ENCODE results near the gene WNT2B. TPM values are rescaled to one million over a fixed set of nuclear protein-coding genes. Genes with fewer than 3 reads are reported as not detected.
A peak's percentile ranks its signal among the peaks of the same experiment; 100 is the strongest.
"Not testable (repeated sequence)": the region's sequence is repeated elsewhere in the genome, so short reads cannot be mapped to it uniquely, and the experiment has no call there.

Gene WNT2B
- total RNA-seq, 1 experiment from 2014 or later: 0.68 TPM

- Histone ChIP-seq H3K4me1 (ENCODE audit: insufficient read depth, low read length) (no peaks in the 10 kb centered on the region; the same call in 1 of the 2 replicates), H3K9ac (ENCODE audit: extremely low read depth, insufficient read length, low read length) (no peak overlapping the region), H3K14ac (ENCODE audit: insufficient read depth, low read length) (no peak overlapping the region), H2BK120ac (ENCODE audit: low read depth, low read length, poor library complexity, severe bottlenecking) (no peak overlapping the region), H2AFZ (ENCODE audit: low read length) (peak overlapping the region; percentile 23), H4K91ac (ENCODE audit: insufficient read length, low read depth, low read length) (no peak overlapping the region), H2BK5ac (ENCODE audit: insufficient read length, low read length) (no peak overlapping the region), H3K4me2 (ENCODE audit: insufficient read depth, insufficient read length, low read length) (peak overlapping the region; percentile 11), H4K8ac (replicated peaks; ENCODE audit: insufficient read length, low read depth, low read length) (no peak overlapping the region), H3K27ac (ENCODE audit: insufficient read length, low read depth, low read length) (no peak overlapping the region), H4K5ac (ENCODE audit: insufficient read length, low read depth, low read length) (no peak overlapping the region), H3K23me2 (ENCODE audit: insufficient read length, low read depth, low read length, poor library complexity, severe bottlenecking) (no peaks in the 10 kb centered on the region), H3K79me1 (ENCODE audit: insufficient read depth, low read depth, low read length, poor library complexity, severe bottlenecking) (no peaks in the 10 kb centered on the region), H2BK12ac (ENCODE audit: insufficient read length, low read depth, low read length) (no peak overlapping the region), H3T11ph (ENCODE audit: low read length) (no peak overlapping the region), H2BK15ac (ENCODE audit: low read depth, low read length) (no peak overlapping the region), H2AK5ac (ENCODE audit: insufficient read length, low read length) (no peak overlapping the region), H4K20me1 (ENCODE audit: control insufficient read depth, insufficient read depth, insufficient read length) (peaks cover 2% of the 10 kb centered on the region), H3K9me3 (ENCODE audit: control insufficient read depth, low read depth, low read length) (no peaks in the 10 kb centered on the region), H3K79me2 (ENCODE audit: insufficient read depth, low read length) (no peaks in the 10 kb centered on the region), H2BK20ac (ENCODE audit: low read depth, low read length, poor library complexity, severe bottlenecking) (no peak overlapping the region), H3K27me3 (ENCODE audit: insufficient read depth, low read length) (peaks cover 2% of the 10 kb centered on the region; the same call in 1 of the 2 replicates), H3K18ac (ENCODE audit: insufficient read length, low read depth, low read length) (no peak overlapping the region), H3K4ac (ENCODE audit: low read depth, low read length) (no peak overlapping the region), H3K56ac (ENCODE audit: insufficient read length, low read depth, low read length) (no peak overlapping the region), H3K23ac (ENCODE audit: insufficient read length, low read depth, low read length) (no peak overlapping the region)
- H3K4me3 Mint-ChIP-seq: peak overlapping the region; percentile 45 to 69; a peak in 4 of 5 replicates
- H3K9me3 Mint-ChIP-seq: no peaks in the 10 kb centered on the region
- H3K27me3 Mint-ChIP-seq (ENCODE audit: low read depth): peaks cover 14% of the 10 kb centered on the region
- peak overlapping the region in 1 of 3 experiments; percentile 24; a peak in 2 of 7 replicates for H3K27ac Mint-ChIP-seq
- no peaks in the 10 kb centered on the region for H3K36me3 Mint-ChIP-seq (ENCODE audit: insufficient read depth in 1 of 3, low read depth in 3 of 3)
- DNase-seq: peak; percentile 96
- peaks cover 32 to 33% of the 10 kb centered on the region in 2 experiments for H3K4me1 Mint-ChIP-seq
- peak; percentile 89 for TF ChIP-seq CTCF (conservative IDR thresholded peaks at IDR 0.05)
- no CpG with 5 or more reads among the region's 31 CpGs for WGBS (ENCODE audit: extremely low coverage, insufficient read length, low lambda C conversion rate)
Measured at GRCh38 chr1:112466078-112466660, 42.6 kb upstream of the WNT2B start.

DNA sequence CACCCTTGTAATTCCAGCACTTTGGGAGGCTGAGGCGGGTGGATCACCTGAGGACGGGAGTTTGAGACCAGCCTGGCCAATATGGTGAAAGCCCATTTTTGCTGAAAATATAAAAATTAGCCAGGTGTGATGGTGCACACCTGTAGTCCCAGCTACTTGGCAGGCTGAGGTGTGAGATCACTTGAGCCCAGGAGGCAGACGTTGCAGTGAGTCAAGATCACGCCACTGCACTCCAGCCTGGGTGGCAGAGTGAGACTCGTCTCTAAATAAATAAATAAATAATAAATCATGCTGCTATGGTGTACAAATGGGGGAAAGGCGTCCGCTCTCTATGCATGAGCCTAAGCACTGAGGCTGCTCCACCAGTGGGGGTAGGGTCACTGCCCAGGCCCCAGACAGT lies 38.4 kb upstream of the WNT2B start:
- not testable (repeated sequence) for H3K56ac ChIP-seq (ENCODE audit: insufficient read length, low read depth, low read length); H3K79me1 ChIP-seq (ENCODE audit: insufficient read depth, low read depth, low read length, poor library complexity, severe bottlenecking); H3K36me3 Mint-ChIP-seq (ENCODE audit: insufficient read depth in 1 of 3, low read depth in 3 of 3)

More for the DNA sequence above, 38.4 kb upstream of the WNT2B start:
- not testable (repeated sequence) for H3T11ph ChIP-seq (ENCODE audit: low read length); H4K5ac ChIP-seq (ENCODE audit: insufficient read length, low read depth, low read length); H3K23me2 ChIP-seq (ENCODE audit: insufficient read length, low read depth, low read length, poor library complexity, severe bottlenecking); H3K9ac ChIP-seq (ENCODE audit: extremely low read depth, insufficient read length, low read length); H3K4ac ChIP-seq (ENCODE audit: low read depth, low read length); H2AK5ac ChIP-seq (ENCODE audit: insufficient read length, low read length); H4K8ac ChIP-seq (replicated peaks; ENCODE audit: insufficient read length, low read depth, low read length); H3K23ac ChIP-seq (ENCODE audit: insufficient read length, low read depth, low read length); H3K9me3 ChIP-seq (ENCODE audit: control insufficient read depth, low read depth, low read length); H3K14ac ChIP-seq (ENCODE audit: insufficient read depth, low read length); DNase-seq; H3K4me2 ChIP-seq (ENCODE audit: insufficient read depth, insufficient read length, low read length); H3K27me3 ChIP-seq (ENCODE audit: insufficient read depth, low read length); H2BK20ac ChIP-seq (ENCODE audit: low read depth, low read length, poor library complexity, severe bottlenecking); H4K91ac ChIP-seq (ENCODE audit: insufficient read length, low read depth, low read length); H2BK15ac ChIP-seq (ENCODE audit: low read depth, low read length); H3K4me3 Mint-ChIP-seq; H2BK12ac ChIP-seq (ENCODE audit: insufficient read length, low read depth, low read length); H4K20me1 ChIP-seq (ENCODE audit: control insufficient read depth, insufficient read depth, insufficient read length); H3K4me1 ChIP-seq (ENCODE audit: insufficient read depth, low read length); H3K79me2 ChIP-seq (ENCODE audit: insufficient read depth, low read length); H3K9me3 Mint-ChIP-seq; H3K18ac ChIP-seq (ENCODE audit: insufficient read length, low read depth, low read length); H3K27ac Mint-ChIP-seq; H3K27ac ChIP-seq (ENCODE audit: insufficient read length, low read depth, low read length); H2BK5ac ChIP-seq (ENCODE audit: insufficient read length, low read length); H2AFZ ChIP-seq (ENCODE audit: low read length); H2BK120ac ChIP-seq (ENCODE audit: low read depth, low read length, poor library complexity, severe bottlenecking)
- WGBS (ENCODE audit: extremely low coverage, insufficient read length, low lambda C conversion rate): no CpG with 5 or more reads among the region's 7 CpGs
- H3K4me1 Mint-ChIP-seq: peaks cover 22 to 26% of the 10 kb centered on the region in 2 experiments
- peaks cover 13% of the 10 kb centered on the region for H3K27me3 Mint-ChIP-seq (ENCODE audit: low read depth)
